Activated B cell treated with CpG ODN at 0.5 μM for 24 hours (primary cell): ENCODE results near the gene FAHD2A. TPM values are rescaled to one million over a fixed set of nuclear protein-coding genes. Genes with fewer than 3 reads are reported as not detected.

Experiments
- ATAC-seq: fragments of 200-7000 bp; cut with Tn5 transposase; one replicate; pipeline ENCODE4 v1.10.0; 2021; ENCODE audit warnings: low read depth, mild to moderate bottlenecking, moderate library complexity
- CTCF ChIA-PET: fragments of 350-600 bp; sonication (Branson Sonifier 250); formaldehyde crosslinking; loops from one replicate; lab custom pipeline; 2021; ENCODE audit warnings: antibody characterized with exemption; lab: Charles Lee
- POLR2A ChIA-PET: fragments of 350-600 bp; sonication (Branson Sonifier 250); formaldehyde crosslinking; loops from one replicate; lab custom pipeline; 2021; ENCODE audit warnings: antibody characterized with exemption; lab: Charles Lee
- DNase-seq: peaks from one replicate; pipeline ENCODE4 v3.0.0; 2022
- H3K27ac Mint-ChIP-seq: one replicate; pipeline ENCODE4 v1.8.0; 2020; ENCODE audit warnings: mixed read lengths
- H3K27me3 Mint-ChIP-seq: one replicate; pipeline ENCODE4 v1.8.0; 2021; ENCODE audit warnings: mixed read lengths
- H3K36me3 Mint-ChIP-seq: one replicate; pipeline ENCODE4 v1.8.0; 2021; ENCODE audit warnings: low read depth, mixed read lengths
- H3K4me1 Mint-ChIP-seq: one replicate; pipeline ENCODE4 v1.8.0; 2021; ENCODE audit warnings: mixed read lengths
- H3K4me3 Mint-ChIP-seq: one replicate; pipeline ENCODE4 v1.8.0; 2020; ENCODE audit warnings: mild to moderate bottlenecking, mixed read lengths
- H3K9me3 Mint-ChIP-seq: one replicate; pipeline ENCODE4 v1.8.0; 2020; ENCODE audit warnings: mixed read lengths
- CTCF ChIP-seq: fragments of 200-600 bp; IDR thresholded peaks from one replicate; pipeline ENCODE4 v1.8.0; 2022; ENCODE audit warnings: antibody characterized with exemption, mild to moderate bottlenecking
- intact Hi-C: fragments of 100-400 bp; cut with micrococcal nuclease; formaldehyde crosslinking; loops from one replicate; pipeline ENCODE4 v1.15.1; 2024
- total RNA-seq: library from RNA; stranded (reverse); gene quantifications from 2 replicates; pipeline ENCODE4 v1.2.3, GENCODE V29; 2022

Gene FAHD2A
- total RNA-seq, 1 donor from 2014 or later = 23.4 TPM

GRCh38 chr2:95388091-95388692, 14.3 kb upstream of the FAHD2A start:
- Mint-ChIP-seq H3K9me3 (no peaks in the 10 kb centered on the region), H3K4me1 (no peaks in the 10 kb centered on the region), H3K4me3 (no peak overlapping the region), H3K27me3 (peaks cover 12% of the 10 kb centered on the region), H3K36me3 (no peaks in the 10 kb centered on the region), H3K27ac (no peak overlapping the region)
- intact Hi-C loops = loop anchor here (10.0 kb wide), 1 partner anchor 337 kb away; no protein-coding TSS in a partner anchor
- ChIA-PET POLR2A (no interaction called here), CTCF (no interaction called here)
- no peak for ATAC-seq
- no peak for DNase-seq
- no peak for TF ChIP-seq CTCF

DNA sequence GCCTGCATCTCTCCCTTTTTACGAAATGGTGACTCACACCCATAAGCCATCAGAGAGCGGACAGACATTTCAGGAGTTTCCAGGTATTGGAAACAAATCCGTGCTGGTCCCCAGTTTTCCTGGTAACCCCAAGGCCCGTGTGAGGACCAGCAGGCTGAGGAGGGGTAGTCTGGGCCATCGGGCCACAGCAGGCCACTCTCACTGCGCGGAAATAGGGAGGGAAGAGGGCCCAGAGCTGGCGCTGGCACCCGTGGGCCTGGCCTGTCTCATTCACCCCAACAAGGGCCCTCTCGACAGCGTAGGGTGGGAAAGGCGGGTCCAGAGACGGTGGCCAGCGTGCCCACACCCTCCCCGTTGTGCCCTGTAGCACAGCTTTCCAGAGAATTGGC, 13.7 kb upstream of the FAHD2A start:
- ChIA-PET POLR2A (no interaction called here), CTCF (interaction anchor here (1.1 kb wide), 1 partner anchor 13 kb away, joined by 3 read pairs; no protein-coding TSS in a partner anchor)
- Mint-ChIP-seq H3K9me3 (no peaks in the 10 kb centered on the region), H3K27ac (no peak overlapping the region), H3K4me1 (no peaks in the 10 kb centered on the region), H3K4me3 (no peak overlapping the region), H3K36me3 (no peaks in the 10 kb centered on the region), H3K27me3 (peaks cover 11% of the 10 kb centered on the region)
- intact Hi-C loops = loop anchor here (10.0 kb wide), 1 partner anchor 336 kb away; no protein-coding TSS in a partner anchor
- no peak for TF ChIP-seq CTCF
- ATAC-seq (no peak), DNase-seq (no peak)

DNA sequence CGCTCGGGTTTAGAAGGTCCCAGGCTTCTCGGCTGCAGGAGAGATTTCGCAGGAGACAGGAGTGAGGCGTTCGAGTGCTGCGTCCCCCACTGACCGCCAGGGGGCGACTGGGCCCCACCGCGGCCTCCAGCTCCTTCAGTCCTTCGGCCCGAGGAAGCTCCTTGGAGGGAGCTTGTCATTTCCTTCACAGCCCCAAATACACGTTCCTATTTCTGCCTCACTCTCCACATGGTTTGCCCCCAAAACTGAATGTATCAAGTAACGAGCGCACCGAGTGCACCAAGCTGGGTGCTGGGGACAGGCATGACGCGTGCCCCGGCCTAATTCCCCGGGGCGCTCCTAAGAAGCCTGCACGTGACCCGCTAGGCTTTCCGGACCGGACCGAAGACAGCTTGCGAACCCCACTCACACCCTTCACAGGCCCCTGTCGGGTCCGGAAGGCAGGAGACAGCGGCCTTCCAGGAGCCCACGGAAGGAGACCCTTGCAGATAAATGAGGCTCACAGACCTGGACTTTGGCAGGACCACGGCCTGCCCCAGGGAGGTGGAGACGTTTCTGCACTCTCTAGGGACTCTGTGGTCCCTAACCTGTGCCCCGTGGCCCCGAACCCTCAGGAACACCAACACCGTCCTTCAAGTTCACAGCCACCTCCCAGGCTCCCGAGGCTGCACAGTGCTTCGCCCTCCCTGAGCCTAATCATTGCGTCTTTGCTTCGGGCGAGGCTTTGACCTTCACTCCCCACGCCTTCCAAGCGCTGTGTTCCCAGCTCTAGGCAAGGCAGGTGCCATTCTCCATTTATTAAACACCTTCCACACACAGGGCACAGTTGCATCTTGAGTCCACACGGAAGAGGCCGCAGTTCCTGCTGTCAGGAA, 13.0 kb upstream of the FAHD2A start:
- CTCF ChIA-PET = interaction anchor here (1.1 kb wide), 1 partner anchor 12 kb away, joined by 3 read pairs; no protein-coding TSS in a partner anchor
- no peak for ATAC-seq
- POLR2A ChIA-PET = no interaction called here
- Mint-ChIP-seq H3K36me3 (no peaks in the 10 kb centered on the region), H3K27ac (no peak overlapping the region), H3K4me3 (no peak overlapping the region), H3K27me3 (peaks cover 8% of the 10 kb centered on the region), H3K4me1 (no peaks in the 10 kb centered on the region), H3K9me3 (no peaks in the 10 kb centered on the region)
- DNase-seq = no peak
- no peak for TF ChIP-seq CTCF
- intact Hi-C loops = loop anchor here (10.0 kb wide), 1 partner anchor 335 kb away; no protein-coding TSS in a partner anchor

DNA sequence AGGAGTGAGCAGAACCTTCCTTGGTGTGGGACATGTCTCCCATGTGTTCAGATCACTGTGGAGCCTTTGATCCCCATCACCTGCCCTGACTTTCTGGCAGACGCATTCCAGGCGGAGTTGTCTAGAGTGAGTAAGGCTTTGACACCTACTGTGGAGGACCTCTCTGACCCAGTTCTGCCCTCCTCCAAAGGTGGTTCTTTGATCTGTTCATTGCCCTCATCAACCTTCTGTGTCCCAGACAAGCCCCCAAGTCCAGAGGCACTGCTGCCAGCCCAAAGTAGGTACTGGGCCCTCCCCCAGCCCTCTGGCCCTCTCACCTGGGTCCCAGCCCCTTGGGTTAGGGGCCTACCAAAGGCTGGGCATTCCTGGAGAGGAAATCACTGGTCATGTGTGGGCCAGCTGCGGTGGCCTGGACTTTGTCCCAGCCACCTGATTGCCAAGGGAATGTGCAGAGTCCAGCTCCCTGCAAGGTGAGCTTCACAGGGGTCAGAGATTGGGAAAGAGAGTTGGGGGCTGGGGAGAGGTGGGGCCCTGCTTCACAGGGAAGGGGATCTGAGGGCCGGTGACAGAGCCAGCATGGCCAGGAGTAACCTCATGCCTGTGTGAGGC, 12.1 kb upstream of the FAHD2A start:
- DNase-seq (no peak), ATAC-seq (no peak)
- Mint-ChIP-seq H3K36me3 (no peaks in the 10 kb centered on the region), H3K4me1 (no peaks in the 10 kb centered on the region), H3K9me3 (no peaks in the 10 kb centered on the region), H3K27ac (no peak overlapping the region), H3K27me3 (peaks cover 8% of the 10 kb centered on the region), H3K4me3 (no peak overlapping the region)
- no peak for TF ChIP-seq CTCF
- CTCF ChIA-PET = no interaction called here
- POLR2A ChIA-PET = no interaction called here
- intact Hi-C loops = no loop called here

DNA sequence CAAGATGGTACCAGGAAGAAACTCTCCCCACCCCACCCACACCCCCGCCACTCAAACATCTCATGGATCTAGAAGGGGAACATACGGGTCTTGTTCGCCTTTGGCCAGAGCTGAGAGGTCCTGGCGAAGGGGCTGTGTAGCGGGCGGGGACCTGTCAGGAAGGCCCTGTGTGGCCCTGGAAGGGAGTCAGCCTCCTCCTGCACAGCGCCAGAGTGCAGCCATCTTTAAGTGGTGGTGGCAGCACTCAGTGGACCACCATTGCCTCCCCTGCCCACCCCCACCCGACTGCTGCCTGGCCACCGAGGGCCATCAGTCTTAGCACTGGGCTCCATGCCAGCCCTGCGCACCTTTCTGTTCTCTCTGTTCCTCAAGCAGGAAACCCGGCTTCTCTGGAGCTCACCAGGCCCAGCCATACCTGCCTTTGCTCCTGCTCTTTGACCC, 11.6 kb upstream of the FAHD2A start:
- ChIA-PET POLR2A (no interaction called here), CTCF (no interaction called here)
- no peaks in the 10 kb centered on the region for H3K4me1 Mint-ChIP-seq
- H3K9me3 Mint-ChIP-seq = no peaks in the 10 kb centered on the region
- H3K36me3 Mint-ChIP-seq = no peaks in the 10 kb centered on the region
- peaks cover 8% of the 10 kb centered on the region for H3K27me3 Mint-ChIP-seq
- ATAC-seq (no peak), DNase-seq (no peak)
- no peak overlapping the region for H3K4me3 Mint-ChIP-seq
- intact Hi-C loops = no loop called here
- no peak overlapping the region for H3K27ac Mint-ChIP-seq
- TF ChIP-seq CTCF = no peak
